ENCODE results near the gene ZC2HC1C.

ZC2HC1C gene, protein sequence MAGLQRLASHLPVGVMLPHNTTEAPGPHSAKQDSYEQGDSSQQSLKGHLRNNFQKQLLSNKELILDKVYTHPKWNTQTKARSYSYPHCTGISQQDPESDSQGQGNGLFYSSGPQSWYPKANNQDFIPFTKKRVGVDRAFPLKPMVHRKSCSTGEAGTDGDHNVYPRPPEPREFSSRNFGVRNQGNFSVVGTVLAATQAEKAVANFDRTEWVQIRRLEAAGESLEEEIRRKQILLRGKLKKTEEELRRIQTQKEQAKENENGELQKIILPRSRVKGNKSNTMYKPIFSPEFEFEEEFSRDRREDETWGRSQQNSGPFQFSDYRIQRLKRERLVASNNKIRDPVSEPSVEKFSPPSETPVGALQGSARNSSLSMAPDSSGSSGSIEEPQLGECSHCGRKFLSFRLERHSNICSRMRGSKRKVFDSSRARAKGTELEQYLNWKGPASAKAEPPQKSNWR

DNA sequence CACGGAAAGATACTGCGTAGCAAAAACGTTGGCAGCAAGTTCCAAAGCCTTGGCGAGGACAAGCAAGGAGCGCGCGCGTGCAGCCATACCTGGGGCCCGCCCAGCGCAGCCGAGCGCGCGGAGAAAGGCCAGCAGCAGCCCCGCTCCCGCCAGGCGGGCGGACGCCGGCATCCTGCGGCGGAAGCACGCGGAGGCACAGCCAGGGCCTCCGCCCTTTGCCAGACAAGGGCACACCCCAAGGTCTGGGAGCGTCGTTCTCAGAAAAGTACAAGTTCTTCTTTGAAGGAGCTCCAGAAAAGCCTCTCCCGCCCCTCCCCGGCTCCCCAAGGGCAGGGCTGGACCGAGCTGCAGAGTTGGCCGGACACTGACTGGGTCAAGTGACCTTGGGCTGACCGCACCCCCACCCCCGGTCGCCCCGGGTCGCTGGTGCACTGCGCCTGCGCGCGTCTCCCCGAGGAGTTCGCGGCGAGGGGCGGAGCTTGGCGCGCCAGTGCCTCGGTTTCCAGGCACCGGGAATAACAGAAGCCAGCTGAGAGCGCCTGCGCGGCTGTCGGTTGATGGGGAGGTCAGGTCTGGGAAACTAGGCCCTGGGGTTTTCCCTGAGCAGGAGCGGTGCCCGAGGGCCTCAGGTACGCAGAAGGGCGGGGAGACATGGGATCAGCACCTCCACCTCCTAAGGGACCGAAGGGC lies at the start of gene ZC2HC1C:
ZC2HC1C (plus strand) TSS at position 521 of the 690 bp plus-strand sequence. CDS start 933 bp downstream, outside the sequence.
- DNase-seq: peak; percentile 80

DNA sequence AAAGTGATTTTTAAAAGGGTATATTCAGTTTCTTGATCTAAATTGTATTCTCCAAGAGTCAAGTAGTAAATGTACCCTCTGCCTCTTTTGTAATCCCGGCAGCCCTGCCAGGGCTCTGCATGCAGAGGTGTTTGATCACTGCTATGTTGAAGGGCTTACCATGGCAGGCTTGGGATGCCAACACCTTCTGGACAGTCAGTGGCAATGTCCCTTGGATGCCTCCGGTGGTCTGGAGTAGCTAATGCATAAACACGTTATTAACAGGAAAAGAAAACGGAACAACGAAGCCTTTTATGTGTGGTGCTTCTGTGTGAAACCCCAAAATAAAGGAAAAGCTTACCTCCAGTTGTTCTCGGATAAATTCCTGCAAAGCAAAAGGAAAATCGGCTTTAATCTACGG lies 46.8 kb upstream of the ZC2HC1C start:
- peak; percentile 9 for DNase-seq

- DNase-seq: no peak
These were observed 46.3 kb upstream of the ZC2HC1C start for GRCh38 chr14:75023108-75023507.

GRCh38 chr14:75025082-75025481 lies 44.4 kb upstream of the ZC2HC1C start:
- DNase-seq: no peak

GRCh38 chr14:75025876-75026275 lies 43.6 kb upstream of the ZC2HC1C start:
- DNase-seq: no peak

DNA sequence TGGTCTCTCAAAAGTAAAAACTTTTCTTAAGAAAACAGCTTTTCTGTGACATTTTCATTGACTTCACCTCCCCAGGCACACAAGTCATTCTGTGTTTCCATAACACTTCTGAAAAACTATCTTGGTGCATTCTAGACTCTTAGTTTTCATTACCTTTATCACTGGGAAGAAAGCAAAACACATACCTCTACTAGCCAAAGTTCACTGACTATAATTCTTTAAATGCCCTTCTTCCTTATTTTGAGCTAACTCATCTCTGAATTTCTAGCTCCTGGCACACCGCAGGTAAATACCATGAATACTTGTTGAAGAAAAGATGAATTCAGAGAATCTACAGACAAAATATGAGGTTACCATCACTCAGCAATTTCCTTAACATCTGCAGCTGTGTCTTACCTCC lies 39.3 kb upstream of the ZC2HC1C start:
- no peak for DNase-seq

GRCh38 chr14:75032939-75033338 lies 36.5 kb upstream of the ZC2HC1C start:
- DNase-seq: no peak

- no peak for DNase-seq
These were observed 28.9 kb upstream of the ZC2HC1C start for GRCh38 chr14:75040507-75040906.

DNA sequence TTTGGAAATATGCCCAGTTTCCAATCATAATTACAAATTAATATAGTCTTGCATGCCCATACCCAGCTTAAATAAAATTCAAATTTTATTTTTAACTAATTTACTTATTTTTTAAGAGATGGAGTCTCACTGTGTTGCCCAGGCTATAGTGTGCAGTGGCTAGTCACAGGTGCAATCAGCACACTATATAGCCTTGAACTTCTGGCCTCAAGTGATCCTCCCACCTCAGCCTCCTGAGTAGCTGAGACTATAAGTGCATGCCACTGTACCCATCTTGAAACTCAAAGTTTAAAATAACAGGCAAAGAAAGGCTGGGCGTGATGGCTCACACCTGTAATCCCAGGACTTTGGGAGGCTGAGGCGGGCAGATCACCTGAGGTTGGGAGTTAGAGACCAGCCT lies 28.5 kb upstream of the ZC2HC1C start:
- no peak for DNase-seq

GRCh38 chr14:75041613-75042012 lies 27.8 kb upstream of the ZC2HC1C start:
- no peak for DNase-seq

DNA sequence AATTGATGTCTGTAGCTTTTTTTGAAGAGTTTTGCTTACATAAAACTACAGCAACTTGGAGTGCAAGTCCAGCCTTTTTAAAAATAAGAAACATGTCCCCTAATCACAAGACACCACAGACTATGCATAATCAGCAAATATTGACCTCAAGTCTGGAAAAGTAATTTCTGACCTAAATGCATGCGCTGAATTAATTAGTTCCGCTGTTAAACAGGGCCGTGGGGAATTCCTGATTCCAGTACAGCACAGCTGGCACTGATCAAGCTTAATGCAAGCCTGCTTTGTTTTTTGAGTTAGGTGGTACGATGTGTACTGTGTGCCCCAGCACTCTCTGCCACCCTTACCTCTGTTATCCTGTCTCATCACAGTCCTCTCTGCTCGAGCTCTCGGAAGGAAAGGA lies 27.4 kb upstream of the ZC2HC1C start:
- peak; percentile 17 for DNase-seq

- peak; percentile 83 for DNase-seq
These were observed 25.1 kb upstream of the ZC2HC1C start for GRCh38 chr14:75044322-75044721.

DNA sequence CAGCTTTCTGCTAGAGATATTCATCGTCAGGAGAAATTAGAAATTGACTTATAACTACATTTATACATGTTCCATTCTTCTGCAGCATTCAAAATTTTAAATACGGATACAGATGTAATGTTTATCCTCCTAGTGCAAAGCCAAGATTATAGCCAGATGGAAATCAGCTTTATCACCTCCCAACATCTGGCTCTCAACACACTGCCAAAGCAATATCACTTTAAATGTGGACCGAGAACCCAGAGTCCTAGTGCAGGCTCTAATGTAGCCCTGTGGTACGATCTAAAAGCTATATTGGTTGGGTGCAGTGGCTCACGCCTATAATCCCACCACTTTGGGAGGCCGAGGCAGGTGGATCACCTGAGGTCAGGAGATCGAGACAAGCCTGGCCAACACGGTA lies 24.7 kb upstream of the ZC2HC1C start:
- DNase-seq: no peak

DNA sequence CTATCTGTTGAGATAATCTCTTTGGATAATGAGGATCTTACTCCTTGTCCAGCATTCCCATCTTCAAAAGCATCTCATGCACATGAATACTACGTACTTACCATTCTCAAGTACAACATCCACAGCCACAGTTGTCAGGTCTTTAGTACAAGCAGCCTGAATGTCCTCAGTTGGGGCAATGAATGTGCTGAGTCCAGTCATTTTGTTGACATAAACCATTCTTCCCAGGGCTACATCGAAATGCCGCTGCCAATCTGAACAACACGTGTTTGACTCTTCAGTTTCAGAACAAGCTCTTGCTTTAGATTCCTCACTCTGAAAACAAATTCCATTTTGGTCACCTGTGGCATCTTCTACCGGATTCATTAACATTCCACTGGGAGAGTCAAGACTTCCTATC lies 23.2 kb upstream of the ZC2HC1C start:
- no peak for DNase-seq

GRCh38 chr14:75046899-75047298 lies 22.5 kb upstream of the ZC2HC1C start:
- DNase-seq: peak; percentile 28

GRCh38 chr14:75047506-75047905 lies 21.9 kb upstream of the ZC2HC1C start:
- DNase-seq: no peak

DNA sequence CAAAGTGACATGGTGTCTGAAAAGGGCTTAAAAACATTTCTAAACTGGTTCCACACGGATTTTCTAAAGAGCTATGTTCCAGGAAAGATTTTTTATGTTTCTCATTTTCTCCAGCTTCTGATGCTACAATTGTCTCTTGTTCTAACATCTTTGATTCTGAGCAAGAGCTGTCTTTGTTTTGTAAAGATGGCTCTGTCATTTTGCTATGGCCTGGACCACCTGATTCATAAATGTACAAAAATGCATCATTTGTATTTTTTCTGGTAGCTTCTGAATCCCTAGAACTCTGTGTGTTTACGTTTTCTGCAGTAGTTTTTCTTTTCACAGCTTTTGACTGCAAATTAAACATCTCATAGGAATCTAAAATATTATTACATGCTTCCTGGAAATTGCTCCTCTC lies 21.3 kb upstream of the ZC2HC1C start:
- DNase-seq: no peak

GRCh38 chr14:75049136-75049535 lies 20.3 kb upstream of the ZC2HC1C start:
- DNase-seq: no peak

DNA sequence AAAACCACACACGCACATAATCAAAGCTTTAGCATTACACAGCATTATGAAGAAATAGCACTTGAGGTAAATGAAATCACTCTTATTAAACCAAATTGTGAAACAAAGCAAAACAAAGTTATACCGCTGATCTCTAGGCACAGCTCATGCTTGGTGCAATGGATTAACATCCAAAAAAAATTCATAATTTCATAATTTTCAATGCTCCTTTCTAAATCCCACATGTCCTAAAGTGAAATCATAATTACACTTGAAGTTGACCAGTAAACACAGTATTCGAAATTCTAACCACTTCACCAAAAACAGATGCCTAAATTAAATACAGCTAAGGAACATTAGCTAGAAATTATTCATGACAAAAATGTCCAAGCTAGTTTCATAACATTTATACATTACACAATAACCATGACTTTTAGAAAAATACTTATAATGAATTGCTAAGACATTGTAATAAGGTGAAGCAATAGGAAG lies 19.7 kb upstream of the ZC2HC1C start:
- no peak for DNase-seq

DNA sequence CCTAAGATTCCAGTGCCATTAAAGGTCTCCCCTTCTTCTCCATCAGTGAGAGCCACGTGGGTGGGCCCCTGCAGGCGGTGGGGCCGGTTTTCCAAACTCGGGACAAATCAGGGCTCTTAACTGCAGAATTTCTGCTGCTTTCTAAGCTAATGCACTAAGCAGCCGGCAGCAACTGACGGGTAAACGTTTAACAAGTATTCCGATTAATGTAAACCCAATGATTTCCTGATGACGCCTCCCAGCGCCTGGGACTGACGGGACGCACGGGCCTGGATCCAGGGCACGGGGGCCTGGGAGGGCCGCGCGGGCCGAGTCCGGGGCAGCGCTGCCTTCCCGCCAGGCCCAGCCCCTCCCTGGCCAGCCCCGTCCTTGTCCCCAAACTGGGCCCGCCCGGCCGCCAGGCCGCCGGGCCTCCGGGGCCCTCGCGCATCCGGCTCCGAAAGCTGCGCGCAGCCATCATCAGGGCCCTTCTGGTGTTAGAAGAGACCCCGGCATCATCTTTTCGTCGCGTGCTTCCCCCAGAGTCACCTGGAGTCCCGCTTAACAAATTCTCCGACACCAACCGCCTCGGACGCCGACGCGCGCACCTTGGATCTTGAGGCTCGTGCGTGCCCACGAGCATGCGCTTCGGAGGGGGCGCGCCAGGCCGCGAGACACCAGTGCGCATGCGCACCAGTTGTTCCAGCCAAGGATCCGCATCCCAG lies 18.4 kb upstream of the ZC2HC1C start, which contains the start of gene MLH3:
MLH3 (minus strand) TSS at position 616 of the 704 bp plus-strand sequence. CDS start 1,812 bp downstream, outside the sequence.
- DNase-seq: peak; percentile 82

DNA sequence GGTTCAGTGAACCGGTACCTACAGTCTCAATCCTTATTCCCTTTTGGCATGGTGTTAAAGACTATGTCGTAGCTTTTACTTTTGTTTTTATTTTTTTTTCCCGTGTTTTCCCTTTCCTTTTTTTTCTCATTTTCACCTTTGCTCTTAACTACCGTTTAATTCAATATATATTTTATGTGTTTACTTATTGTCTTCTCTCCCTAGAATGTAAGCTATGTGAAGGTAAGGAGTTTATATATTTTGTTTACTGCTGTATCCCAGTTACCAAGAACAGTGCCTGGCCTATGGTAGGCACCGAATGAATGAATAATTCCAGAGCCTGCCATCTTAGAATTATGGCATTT lies 17.9 kb upstream of the ZC2HC1C start:
- DNase-seq: no peak

DNA sequence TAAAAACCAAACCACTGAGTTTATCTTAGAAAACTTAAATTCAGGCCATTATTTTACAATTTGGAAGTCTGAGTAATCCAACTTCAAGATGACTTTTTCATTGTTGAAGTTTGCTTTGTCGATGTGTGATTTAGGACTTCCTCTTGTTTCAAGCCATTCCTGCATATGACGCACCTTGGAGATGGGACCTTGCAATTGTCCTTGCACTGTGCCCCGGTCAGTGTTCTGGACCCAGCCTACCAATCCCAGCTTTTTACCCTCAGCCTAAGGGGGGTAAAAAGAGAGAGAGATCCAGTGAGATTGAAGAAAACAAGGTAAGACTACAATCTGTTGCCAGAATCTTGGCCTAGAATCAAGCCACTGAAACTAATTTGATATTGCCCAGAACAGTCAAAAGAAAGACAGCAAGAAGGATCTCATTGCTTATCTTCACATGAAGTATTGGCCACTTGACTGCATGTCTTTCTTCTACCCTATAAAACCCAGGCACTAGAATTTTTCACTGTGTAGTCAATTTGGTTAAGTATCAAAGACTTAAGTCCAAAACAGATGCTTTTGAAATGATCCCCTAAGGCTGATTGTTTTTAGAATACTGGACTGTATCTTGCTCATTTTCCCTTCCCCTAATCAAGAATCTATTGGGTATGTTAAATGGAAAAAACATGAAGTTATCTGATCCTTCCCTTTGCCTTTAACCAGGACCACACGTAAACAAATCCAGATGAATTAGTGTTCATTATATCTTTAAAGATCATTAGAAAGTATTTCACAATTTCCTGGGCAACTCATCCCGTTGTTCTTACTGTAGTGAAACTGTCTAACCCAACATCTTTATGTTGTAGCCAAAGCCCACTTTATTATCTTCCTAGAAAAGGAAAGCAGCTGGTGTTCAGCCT lies 15.8 kb upstream of the ZC2HC1C start:
- DNase-seq: no peak
